GM19025 (cell line): ENCODE data around the gene BMAL1.

ENCODE experiments used
- ATAC-seq: cut with Tn5 transposase; IDR thresholded peaks from one replicate; pipeline ENCODE4 v1.9.1; 2021; ENCODE audit warnings: mild to moderate bottlenecking, low read depth, moderate library complexity; ENCODE audit not compliant: unreplicated experiment

Gene BMAL1

GRCh38 chr11:13290221-13290980, 12.8 kb downstream of the BMAL1 start:
- ATAC-seq, result no peak

GRCh38 chr11:13291361-13291760, 13.8 kb downstream of the BMAL1 start:
- ATAC-seq, result no peak

GRCh38 chr11:13291800-13292199, 14.2 kb downstream of the BMAL1 start:
- ATAC-seq, result no peak

GRCh38 chr11:13292970-13293369, 15.4 kb downstream of the BMAL1 start:
- no peak for ATAC-seq

GRCh38 chr11:13294178-13294577, 16.6 kb downstream of the BMAL1 start:
- ATAC-seq, result no peak

GRCh38 chr11:13294771-13295579, 17.4 kb downstream of the BMAL1 start:
- no peak for ATAC-seq

- ATAC-seq, result no peak
Measured at GRCh38 chr11:13297308-13297916, 19.8 kb downstream of the BMAL1 start.

- ATAC-seq, result no peak
Measured at GRCh38 chr11:13297917-13298356, 20.3 kb downstream of the BMAL1 start.

GRCh38 chr11:13298765-13299164, 21.2 kb downstream of the BMAL1 start:
- ATAC-seq, result no peak

GRCh38 chr11:13301522-13301921, 23.9 kb downstream of the BMAL1 start:
- no peak for ATAC-seq

GRCh38 chr11:13302420-13302958, 24.9 kb downstream of the BMAL1 start:
- no peak for ATAC-seq

GRCh38 chr11:13303668-13304649, 26.4 kb downstream of the BMAL1 start:
- ATAC-seq, result no peak

GRCh38 chr11:13304655-13305335, 27.2 kb downstream of the BMAL1 start:
- no peak for ATAC-seq

- no peak for ATAC-seq
Measured at GRCh38 chr11:13308704-13309103, 31.1 kb downstream of the BMAL1 start.

- ATAC-seq, result no peak
Measured at GRCh38 chr11:13309156-13309555, 31.6 kb downstream of the BMAL1 start.

- ATAC-seq, result no peak
Measured at GRCh38 chr11:13310443-13310842, 32.9 kb downstream of the BMAL1 start.

GRCh38 chr11:13311570-13311969, 34.0 kb downstream of the BMAL1 start:
- no peak for ATAC-seq

- ATAC-seq, result no peak
Measured at GRCh38 chr11:13313005-13313819, 35.6 kb downstream of the BMAL1 start.
